HG03571 (cell line): ENCODE results near the gene CYSRT1.

Experiments used
- ATAC-seq: cut with Tn5 transposase; IDR thresholded peaks from one replicate; pipeline ENCODE4 v1.9.1; 2021; ENCODE audit not compliant: unreplicated experiment

The CYSRT1 gene

GRCh38 chr9:137211532-137211931 is 13.4 kb upstream of the CYSRT1 start:
- ATAC-seq: no peak

- ATAC-seq: no peak
Observed at GRCh38 chr9:137212520-137212919, 12.5 kb upstream of the CYSRT1 start.

- ATAC-seq: no peak
Observed at GRCh38 chr9:137213160-137214060, 11.6 kb upstream of the CYSRT1 start.

- ATAC-seq: no peak
Observed at GRCh38 chr9:137214620-137215019, 10.4 kb upstream of the CYSRT1 start.

- no peak for ATAC-seq
Observed at GRCh38 chr9:137215196-137215986, 9.6 kb upstream of the CYSRT1 start.

- ATAC-seq: no peak
Observed at GRCh38 chr9:137216188-137216965, 8.6 kb upstream of the CYSRT1 start.

- ATAC-seq: no peak
Observed at GRCh38 chr9:137217276-137218211, 7.4 kb upstream of the CYSRT1 start.

- no peak for ATAC-seq
Observed at GRCh38 chr9:137218212-137218753, 6.7 kb upstream of the CYSRT1 start.

GRCh38 chr9:137218754-137219271 is 6.2 kb upstream of the CYSRT1 start:
- no peak for ATAC-seq

GRCh38 chr9:137219757-137220316 is 5.1 kb upstream of the CYSRT1 start:
- ATAC-seq: no peak

GRCh38 chr9:137220317-137221094 is 4.5 kb upstream of the CYSRT1 start:
- no peak for ATAC-seq

GRCh38 chr9:137221095-137221505 is 3.9 kb upstream of the CYSRT1 start:
- ATAC-seq: no peak

GRCh38 chr9:137221506-137222111 is 3.4 kb upstream of the CYSRT1 start:
- no peak for ATAC-seq

GRCh38 chr9:137222190-137223077 is 2.5 kb upstream of the CYSRT1 start, which contains the start of gene RNF208:
Gene RNF208, minus strand, starts transcription at chr9:137222240. Its CDS starts 1,028 bp downstream, at chr9:137221212.
- ATAC-seq: no peak

GRCh38 chr9:137223078-137223970 is 1.6 kb upstream of the CYSRT1 start:
- peak; percentile 63 for ATAC-seq
